ENCODE data around the gene SH3BP2.

The SH3BP2 gene

GRCh38 chr4:2850966-2851798 lies 58.3 kb downstream of the SH3BP2 start:
- no peak for DNase-seq (ENCODE audit: low read depth in 4 of 4, low spot score in 1 of 4)

- no peak for DNase-seq (ENCODE audit: low read depth in 4 of 4, low spot score in 1 of 4)
Measured at GRCh38 chr4:2852481-2852921, 59.6 kb downstream of the SH3BP2 start.

GRCh38 chr4:2855584-2855983 lies 62.7 kb downstream of the SH3BP2 start:
- DNase-seq (ENCODE audit: low read depth in 4 of 4, low spot score in 1 of 4), result no peak

- DNase-seq (ENCODE audit: low read depth in 4 of 4, low spot score in 1 of 4), result no peak
Measured at GRCh38 chr4:2856266-2856665, 63.4 kb downstream of the SH3BP2 start.

GRCh38 chr4:2857349-2857927 lies 64.6 kb downstream of the SH3BP2 start:
- no peak for DNase-seq (ENCODE audit: low read depth in 4 of 4, low spot score in 1 of 4)

GRCh38 chr4:2858451-2859217 lies 65.7 kb downstream of the SH3BP2 start:
- no peak for DNase-seq (ENCODE audit: low read depth in 4 of 4, low spot score in 1 of 4)

- no peak for DNase-seq (ENCODE audit: low read depth in 4 of 4, low spot score in 1 of 4)
Measured at GRCh38 chr4:2859514-2859913, 66.6 kb downstream of the SH3BP2 start.

GRCh38 chr4:2860391-2861348 lies 67.8 kb downstream of the SH3BP2 start:
- no peak for DNase-seq (ENCODE audit: low read depth in 4 of 4, low spot score in 1 of 4)

GRCh38 chr4:2861631-2862436 lies 68.9 kb downstream of the SH3BP2 start:
- DNase-seq (ENCODE audit: low read depth in 4 of 4, low spot score in 1 of 4), result no peak

- no peak for DNase-seq (ENCODE audit: low read depth in 4 of 4, low spot score in 1 of 4)
Measured at GRCh38 chr4:2862528-2862927, 69.6 kb downstream of the SH3BP2 start.

GRCh38 chr4:2863649-2864048 lies 70.8 kb downstream of the SH3BP2 start:
- DNase-seq (ENCODE audit: low read depth in 4 of 4, low spot score in 1 of 4), result no peak

- no peak for DNase-seq (ENCODE audit: low read depth in 4 of 4, low spot score in 1 of 4)
Measured at GRCh38 chr4:2865196-2865780, 72.4 kb downstream of the SH3BP2 start.

GRCh38 chr4:2866160-2866861 lies 73.4 kb downstream of the SH3BP2 start:
- DNase-seq (ENCODE audit: low read depth in 4 of 4, low spot score in 1 of 4), result no peak

- no peak for DNase-seq (ENCODE audit: low read depth in 4 of 4, low spot score in 1 of 4)
Measured at GRCh38 chr4:2866891-2867290, 74.0 kb downstream of the SH3BP2 start.

GRCh38 chr4:2867758-2868491 lies 75.0 kb downstream of the SH3BP2 start:
- DNase-seq (ENCODE audit: low read depth in 4 of 4, low spot score in 1 of 4), result no peak

GRCh38 chr4:2868877-2869487 lies 76.1 kb downstream of the SH3BP2 start:
- no peak for DNase-seq (ENCODE audit: low read depth in 4 of 4, low spot score in 1 of 4)

- no peak for DNase-seq (ENCODE audit: low read depth in 4 of 4, low spot score in 1 of 4)
Measured at GRCh38 chr4:2869659-2870058, 76.8 kb downstream of the SH3BP2 start.

GRCh38 chr4:2870082-2870481 lies 77.2 kb downstream of the SH3BP2 start:
- DNase-seq (ENCODE audit: low read depth in 4 of 4, low spot score in 1 of 4), result no peak

Data from stimulated activated CD4-positive, alpha-beta T cell treated with anti-CD3 and anti-CD28 coated beads, Interleukin-1b, Interleukin-23, amount 100 ng/mL, for 24 hours (primary cell).